B cell (primary cell): Measurements from ENCODE around the gene ORAI2.

Source experiments
- CTCF ChIP-seq: fragments of 200-600 bp; IDR thresholded peaks from one replicate; pipeline ENCODE4 v1.8.0; 2022; ENCODE audit warnings: antibody characterized with exemption, mild to moderate bottlenecking
- EZH2 ChIP-seq: IDR thresholded peaks from 2 replicates; pipeline ENCODE4 v1.6.1; 2012; ENCODE audit warnings: borderline replicate concordance, low read depth, mild to moderate bottlenecking, moderate library complexity, low read length; ENCODE audit not compliant: insufficient read depth, poor library complexity, severe bottlenecking

GRCh38 chr7:102416406-102416805 is 17.0 kb upstream of the ORAI2 start:
- TF ChIP-seq CTCF, result no peak
- no peak for TF ChIP-seq EZH2
